Measurements from ENCODE around the gene OR6Q1.

OR6Q1 gene

GRCh38 chr11:58055806-58056401, 25.2 kb downstream of the OR6Q1 start:
- DNase-seq (ENCODE audit: insufficient read length, low spot score) = no peak
- no peak for FAIRE-seq

DNA sequence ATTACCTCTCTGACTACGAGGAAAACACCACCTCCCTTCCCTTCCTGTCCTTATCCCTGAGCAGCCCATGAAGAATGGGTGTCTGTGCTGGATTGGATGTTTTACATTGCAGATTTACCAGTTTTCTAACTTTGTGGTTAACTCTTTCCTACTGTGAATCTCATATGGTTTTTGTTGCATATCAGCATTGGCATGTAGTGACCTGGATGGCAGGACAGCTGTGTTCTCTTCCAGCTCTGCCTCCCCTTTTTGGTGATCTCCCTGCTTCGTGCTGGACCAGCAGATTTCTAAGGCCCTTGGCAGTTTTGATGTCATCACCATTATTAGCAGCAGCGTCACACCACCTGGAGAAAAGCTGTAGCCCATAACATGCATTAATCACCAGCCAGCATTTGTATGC, 26.7 kb downstream of the OR6Q1 start:
- FAIRE-seq (no peak), DNase-seq (ENCODE audit: insufficient read length, low spot score) (no peak)

DNA sequence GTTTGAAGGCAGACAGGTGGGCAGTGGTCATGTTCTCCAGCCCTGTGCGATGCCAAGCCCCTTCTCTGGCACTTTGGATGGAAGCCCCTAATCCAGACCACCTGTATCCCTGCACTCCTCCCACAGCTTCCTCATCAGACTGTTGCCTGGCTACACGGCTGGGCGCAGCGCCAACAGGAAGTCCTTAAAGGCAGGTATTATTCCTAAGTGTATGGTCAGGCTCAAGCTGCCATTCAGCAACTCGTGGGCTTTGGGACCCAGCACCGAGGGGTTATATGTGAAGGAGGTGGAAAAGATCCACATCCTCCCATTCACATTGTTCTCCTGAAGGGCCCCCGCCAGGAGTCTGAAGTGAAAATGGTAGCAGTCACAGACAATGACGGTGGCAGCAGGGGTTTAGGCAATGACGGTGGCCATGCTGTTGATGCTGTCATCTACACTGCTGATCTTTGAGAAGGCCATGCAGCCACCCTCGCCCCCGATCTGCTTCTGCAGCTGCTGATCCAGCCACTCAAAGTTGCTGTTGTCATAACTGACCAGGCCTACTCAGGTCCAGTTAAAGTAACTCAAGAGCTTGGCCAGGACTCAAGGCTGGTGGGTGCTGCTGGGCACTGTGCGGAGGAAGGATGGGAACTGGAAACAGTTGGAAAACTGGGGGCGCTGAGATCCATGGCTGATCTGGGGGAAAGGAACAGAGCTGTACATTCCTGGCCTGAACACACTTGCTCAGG, 27.7 kb downstream of the OR6Q1 start:
- FAIRE-seq (peak; percentile 38), DNase-seq (ENCODE audit: insufficient read length, low spot score) (no peak)

GRCh38 chr11:58059007-58059350, 28.2 kb downstream of the OR6Q1 start:
- FAIRE-seq = no peak
- DNase-seq (ENCODE audit: insufficient read length, low spot score) = peak; percentile 45

DNA sequence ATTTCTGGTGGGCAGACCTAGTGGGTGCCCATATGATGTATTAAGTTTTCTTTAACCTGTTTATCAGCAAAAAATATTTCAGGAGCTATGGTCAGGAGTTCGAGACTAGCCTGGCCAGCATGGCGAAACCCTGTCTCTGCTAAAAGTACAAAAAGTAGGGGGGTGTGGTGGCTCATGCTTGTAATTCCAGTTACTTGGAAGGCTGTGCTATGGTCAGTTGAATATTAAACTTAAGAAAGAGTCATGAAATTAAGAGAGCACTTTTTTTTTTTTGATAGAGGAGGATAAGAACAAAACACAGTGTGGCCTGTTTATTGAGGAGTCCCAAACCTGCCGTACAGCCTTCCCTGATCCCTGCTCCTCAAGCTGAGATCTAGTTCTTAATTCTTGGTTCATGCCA, 29.8 kb downstream of the OR6Q1 start:
- no peak for FAIRE-seq

GRCh38 chr11:58060939-58061672, 30.4 kb downstream of the OR6Q1 start:
- no peak for FAIRE-seq
- DNase-seq (ENCODE audit: insufficient read length, low spot score) = no peak

More for the DNA sequence above, 29.8 kb downstream of the OR6Q1 start:
- no peak for DNase-seq (ENCODE audit: insufficient read length, low spot score)

GRCh38 chr11:58061813-58062212, 31.1 kb downstream of the OR6Q1 start:
- FAIRE-seq (no peak), DNase-seq (ENCODE audit: insufficient read length, low spot score) (no peak)

DNA sequence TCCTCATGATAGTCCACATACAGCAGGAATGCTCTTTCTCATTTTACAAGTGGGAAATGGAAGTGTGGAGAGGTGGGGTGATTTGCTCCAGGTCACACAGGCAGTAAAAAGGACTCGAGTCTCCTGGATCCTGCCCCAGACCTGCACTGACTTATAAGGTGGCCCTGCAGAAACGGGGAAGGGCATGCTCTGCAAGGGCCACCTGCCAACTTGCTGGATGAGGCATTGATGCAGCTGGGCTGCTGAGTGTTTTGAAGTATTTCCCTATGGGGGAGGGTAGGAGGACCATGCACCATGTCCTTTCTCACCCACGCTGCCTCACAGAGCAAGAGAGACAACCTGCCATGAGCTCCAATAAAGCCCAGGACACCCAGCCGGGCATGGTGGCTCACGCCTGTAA, 36.9 kb downstream of the OR6Q1 start:
- DNase-seq (ENCODE audit: insufficient read length, low spot score) (no peak), FAIRE-seq (no peak)

- no peak for DNase-seq (ENCODE audit: insufficient read length, low spot score)
- no peak for FAIRE-seq
Measured at GRCh38 chr11:58068655-58069054, 37.9 kb downstream of the OR6Q1 start.

GRCh38 chr11:58070585-58070984, 39.8 kb downstream of the OR6Q1 start:
- DNase-seq (ENCODE audit: insufficient read length, low spot score) (no peak), FAIRE-seq (no peak)

GRCh38 chr11:58075781-58076180, 45.0 kb downstream of the OR6Q1 start:
- DNase-seq (ENCODE audit: insufficient read length, low spot score) (no peak), FAIRE-seq (no peak)
